A549 (cell line): Measurements from ENCODE around the gene GCG.

Source experiments
- CHD2 ChIP-seq: fragments of 150-350 bp; IDR thresholded peaks from 2 replicates; pipeline ENCODE4 v1.6.1; 2014; ENCODE audit warnings: low read length; ENCODE audit not compliant: partially characterized antibody
- EP300 ChIP-seq, 2 experiments: fragments of >200 bp; sonication (Bioruptor Twin); formaldehyde crosslinking; IDR thresholded peaks; 2 replicates in 1 of 2; 3 replicates in 1 of 2; pipeline ENCODE4 v1.6.1; 2016 to 2017
- POLR2A ChIP-seq: IDR thresholded peaks from 2 replicates; pipeline ENCODE4 v1.6.1; 2012; ENCODE audit warnings: mild to moderate bottlenecking, low read length
- RNF2 ChIP-seq: fragments of 200-600 bp; sonication (generic); IDR thresholded peaks from 2 replicates; pipeline ENCODE4 v1.6.1; 2016; ENCODE audit warnings: low read depth, mild to moderate bottlenecking, antibody characterized with exemption, moderate library complexity, borderline replicate concordance
- TF ChIP-seq, protein P1 (sequence below): fragments of >200 bp; sonication (Bioruptor Twin); formaldehyde crosslinking; IDR thresholded peaks from 3 replicates; pipeline ENCODE4 v1.5.1; 2016

- TF ChIP-seq POLR2A (no peak), EP300 (IDR thresholded peaks at IDR 0.05) (no peak), RNF2 (no peak), CHD2 (no peak)
- TF ChIP-seq, protein P1, sequence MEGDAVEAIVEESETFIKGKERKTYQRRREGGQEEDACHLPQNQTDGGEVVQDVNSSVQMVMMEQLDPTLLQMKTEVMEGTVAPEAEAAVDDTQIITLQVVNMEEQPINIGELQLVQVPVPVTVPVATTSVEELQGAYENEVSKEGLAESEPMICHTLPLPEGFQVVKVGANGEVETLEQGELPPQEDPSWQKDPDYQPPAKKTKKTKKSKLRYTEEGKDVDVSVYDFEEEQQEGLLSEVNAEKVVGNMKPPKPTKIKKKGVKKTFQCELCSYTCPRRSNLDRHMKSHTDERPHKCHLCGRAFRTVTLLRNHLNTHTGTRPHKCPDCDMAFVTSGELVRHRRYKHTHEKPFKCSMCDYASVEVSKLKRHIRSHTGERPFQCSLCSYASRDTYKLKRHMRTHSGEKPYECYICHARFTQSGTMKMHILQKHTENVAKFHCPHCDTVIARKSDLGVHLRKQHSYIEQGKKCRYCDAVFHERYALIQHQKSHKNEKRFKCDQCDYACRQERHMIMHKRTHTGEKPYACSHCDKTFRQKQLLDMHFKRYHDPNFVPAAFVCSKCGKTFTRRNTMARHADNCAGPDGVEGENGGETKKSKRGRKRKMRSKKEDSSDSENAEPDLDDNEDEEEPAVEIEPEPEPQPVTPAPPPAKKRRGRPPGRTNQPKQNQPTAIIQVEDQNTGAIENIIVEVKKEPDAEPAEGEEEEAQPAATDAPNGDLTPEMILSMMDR = no peak
Observed at GRCh38 chr2:162107361-162107901, 44.6 kb downstream of the GCG start.
